ENCODE data around the gene ENTHD1.

ENTHD1 gene

DNA sequence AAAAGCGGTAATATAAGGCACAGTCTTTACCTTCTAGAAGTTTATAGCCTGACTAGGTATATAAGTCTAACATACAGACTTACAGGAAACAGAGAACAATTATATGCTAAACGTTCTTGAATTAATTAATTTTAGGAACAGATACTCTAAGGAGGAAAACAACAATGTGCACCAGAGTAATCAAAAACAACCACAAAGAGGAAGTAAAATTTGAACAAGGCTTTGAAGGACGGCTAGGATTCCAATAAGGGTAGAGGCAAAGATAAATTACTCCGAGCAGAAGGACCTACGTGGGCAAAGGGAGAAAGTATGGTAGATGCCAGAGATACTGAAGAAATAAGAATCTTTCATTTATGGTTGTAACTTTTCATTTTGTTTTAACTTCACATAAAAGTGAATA lies 54.4 kb downstream of the ENTHD1 start:
- peak; percentile 54 for DNase-seq

DNA sequence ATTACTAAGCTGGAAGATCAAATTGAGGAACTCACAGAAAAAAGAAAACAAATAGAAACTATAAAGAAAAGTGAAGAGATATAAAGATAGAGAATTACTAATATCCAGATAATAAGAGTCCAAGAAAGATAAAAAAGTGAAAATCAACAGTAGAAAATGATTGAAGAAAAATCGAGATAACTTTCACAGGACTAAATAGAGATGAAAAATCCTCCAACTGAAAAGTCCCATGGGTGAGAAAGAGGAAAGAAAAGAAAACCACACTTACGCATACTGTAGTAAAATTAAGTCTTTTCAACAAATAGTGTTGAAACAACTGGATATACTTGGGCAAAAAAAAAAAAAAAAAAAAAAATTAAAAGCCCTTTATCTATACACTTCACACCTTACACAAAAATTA lies 60.0 kb downstream of the ENTHD1 start:
- no peak for DNase-seq

GRCh38 chr22:39833093-39833492 lies 60.5 kb downstream of the ENTHD1 start:
- no peak for DNase-seq

DNA sequence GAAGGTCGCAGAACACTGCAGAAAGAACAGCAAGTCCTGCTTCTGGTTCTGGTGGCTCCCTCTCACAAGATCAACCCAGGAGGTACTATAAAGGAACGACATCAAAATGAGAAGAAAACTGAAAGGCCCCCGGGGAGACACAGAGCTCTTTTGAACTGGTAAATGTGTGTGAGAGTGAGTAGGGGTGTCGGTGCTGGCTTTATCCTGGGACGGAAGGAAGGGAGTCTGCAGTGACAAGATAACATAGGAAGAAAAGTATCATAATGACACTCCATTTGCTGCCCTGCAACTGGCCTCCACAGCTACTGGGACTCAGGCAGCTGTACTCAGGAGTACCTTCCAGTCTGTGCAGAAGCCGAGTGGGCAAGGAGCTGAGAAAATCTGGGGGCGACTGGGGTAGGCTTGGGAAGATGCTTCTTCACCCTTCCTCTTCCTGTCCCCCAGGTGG lies 60.9 kb downstream of the ENTHD1 start:
- DNase-seq = peak; percentile 90

- DNase-seq = no peak
Observed at GRCh38 chr22:39825661-39826102, 67.9 kb downstream of the ENTHD1 start.

GRCh38 chr22:39821008-39821407 lies 72.6 kb downstream of the ENTHD1 start:
- no peak for DNase-seq

- DNase-seq = no peak
Observed at GRCh38 chr22:39820256-39820655, 73.3 kb downstream of the ENTHD1 start.

GRCh38 chr22:39819429-39819828 lies 74.1 kb downstream of the ENTHD1 start:
- no peak for DNase-seq

DNA sequence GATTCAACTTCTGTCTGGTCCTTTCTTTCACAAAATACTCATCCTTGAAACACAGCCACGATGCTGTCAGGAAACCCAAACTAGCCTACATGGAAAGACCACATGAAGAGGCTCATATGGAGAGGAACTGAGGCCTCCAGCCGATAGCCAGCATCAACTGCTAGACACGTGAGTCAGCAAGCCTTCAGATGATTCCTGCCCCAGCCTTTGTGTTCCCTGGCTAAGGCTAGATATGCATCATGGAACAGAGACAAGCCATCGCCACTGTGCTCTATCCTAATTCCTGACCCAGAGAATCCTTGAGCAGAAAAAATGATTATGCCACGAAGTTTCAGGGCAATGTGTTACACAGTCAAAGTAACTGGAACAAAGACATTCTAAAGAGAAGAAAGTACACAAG lies 75.5 kb downstream of the ENTHD1 start:
- no peak for DNase-seq

DNA sequence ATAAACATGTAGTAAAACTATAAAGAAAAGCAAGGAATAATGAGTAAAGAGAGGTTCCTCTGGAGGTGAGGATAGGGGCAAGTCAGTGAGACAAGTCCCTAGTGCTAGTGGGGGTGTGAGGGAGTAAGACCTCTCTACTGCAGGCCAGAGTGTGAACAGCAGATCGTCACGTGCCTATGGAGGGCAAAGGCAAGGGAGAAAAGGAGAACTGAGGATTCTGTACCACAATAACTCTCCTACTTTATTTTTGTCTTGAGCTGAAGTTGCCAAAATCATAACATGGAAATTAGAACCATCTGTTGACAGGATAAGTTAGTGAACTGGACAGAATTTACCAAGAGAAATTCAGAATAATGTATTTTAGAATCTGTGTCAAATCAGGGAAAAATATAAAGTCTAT lies 77.6 kb downstream of the ENTHD1 start:
- no peak for DNase-seq

DNA sequence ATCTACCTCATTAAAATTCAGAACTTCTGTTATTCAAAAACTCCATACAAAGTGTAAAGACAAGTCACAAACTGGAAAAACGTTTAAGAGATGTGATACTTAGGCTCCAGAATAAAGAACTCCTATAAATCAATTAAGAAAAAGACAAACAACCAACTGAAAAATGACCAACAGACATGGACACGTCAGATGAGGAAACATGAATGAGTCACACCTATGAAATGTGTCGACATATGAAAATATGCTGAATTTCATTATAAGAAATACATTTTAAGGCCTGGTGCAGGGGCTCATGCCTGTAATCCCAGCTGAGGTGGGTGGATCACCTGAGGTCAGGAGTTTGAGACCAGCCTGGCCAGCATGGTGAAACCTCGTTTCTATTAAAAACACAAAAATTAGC lies 78.7 kb downstream of the ENTHD1 start:
- DNase-seq = no peak

DNA sequence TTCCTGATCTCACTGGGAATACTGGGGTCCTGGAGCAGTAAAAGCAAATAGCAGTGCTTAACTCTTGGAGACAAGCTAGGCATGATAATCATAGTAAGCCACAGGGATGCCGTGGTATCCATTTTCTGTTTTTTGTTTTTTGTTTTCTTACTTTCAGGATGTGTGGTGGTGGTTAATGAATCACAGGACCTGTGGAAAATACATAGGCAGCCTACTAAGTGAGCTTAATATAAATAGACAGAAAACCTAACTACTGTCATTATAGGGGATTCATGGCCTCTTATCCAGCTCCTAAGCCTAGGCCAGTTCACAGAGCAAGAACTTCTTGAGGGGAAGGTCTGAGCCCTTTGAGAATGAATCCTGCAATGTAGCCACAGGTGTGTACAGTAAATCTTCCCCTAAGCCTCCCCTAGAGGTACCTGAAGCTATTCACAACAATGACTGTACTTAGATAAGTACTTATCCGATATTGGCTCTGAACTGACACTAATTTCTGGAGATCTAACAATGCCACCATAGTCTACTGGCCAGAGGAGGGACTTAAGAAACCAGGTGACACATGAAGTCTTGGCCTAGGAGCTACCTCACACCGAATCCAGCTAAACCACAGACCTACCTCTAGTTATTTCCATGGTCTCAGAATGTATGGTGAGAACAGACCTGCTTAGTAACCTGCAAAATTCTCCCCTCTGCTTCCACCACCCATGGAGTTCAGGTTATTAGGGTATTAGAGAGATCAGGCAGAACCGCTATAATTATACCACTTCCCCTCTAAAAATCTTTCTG lies 83.6 kb downstream of the ENTHD1 start:
- DNase-seq = no peak

DNA sequence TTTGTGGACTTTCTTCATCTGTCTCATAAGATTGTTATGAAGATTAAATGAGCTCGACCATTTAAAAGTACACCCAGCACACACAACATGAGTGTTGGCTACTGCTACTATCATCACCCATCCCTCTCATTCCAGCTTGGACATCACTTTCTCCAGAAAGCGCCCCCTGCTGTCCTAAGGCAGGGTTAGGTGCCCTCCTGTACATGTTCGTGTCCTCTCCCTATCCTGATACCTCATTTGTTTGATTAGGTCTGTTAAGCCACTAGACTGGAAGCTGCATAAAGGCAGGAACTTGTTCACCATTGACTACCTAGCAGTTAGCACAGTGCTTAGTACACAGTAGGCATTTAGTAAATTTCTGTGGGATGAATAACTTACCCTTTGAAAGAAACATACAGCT lies 85.5 kb downstream of the ENTHD1 start:
- peak; percentile 55 for DNase-seq

DNA sequence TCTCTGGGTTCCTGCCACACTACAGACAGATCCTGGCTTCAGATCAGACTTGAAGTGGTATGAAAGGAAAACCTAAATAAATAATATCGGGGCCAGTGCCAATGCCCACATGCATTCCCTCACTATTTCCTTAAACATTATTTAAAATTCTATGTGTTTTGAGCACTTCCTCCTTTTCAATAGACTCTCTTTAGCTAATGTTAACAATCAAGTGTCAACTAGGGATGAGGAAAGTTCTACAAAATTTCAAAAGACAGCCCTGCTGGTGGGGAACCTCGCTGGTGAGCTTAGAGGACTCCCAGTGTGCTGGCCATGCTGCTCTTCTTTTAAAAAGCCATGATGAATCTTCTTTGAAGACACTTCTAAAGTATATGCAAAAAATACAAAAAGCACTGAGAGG lies 87.5 kb downstream of the ENTHD1 start:
- no peak for DNase-seq

DNA sequence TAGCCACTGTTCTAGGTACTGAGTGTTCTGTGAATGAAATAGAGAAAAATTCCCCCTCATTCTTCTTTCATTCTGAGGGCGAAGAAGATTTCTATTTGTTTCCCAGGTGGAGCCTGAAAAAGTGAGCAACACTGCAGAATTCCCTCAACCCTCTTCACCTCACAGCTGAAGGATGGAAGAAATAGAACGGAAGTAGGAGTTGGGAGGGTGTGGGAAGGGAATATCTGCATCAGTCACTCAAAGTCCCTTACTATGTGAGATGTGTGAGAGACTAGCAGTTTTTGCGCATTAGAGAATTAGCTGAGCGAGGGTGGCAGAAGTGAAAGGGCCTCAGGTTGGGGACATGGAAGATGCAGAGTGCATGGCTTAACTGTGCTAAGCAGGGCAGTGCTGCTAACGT lies 88.4 kb downstream of the ENTHD1 start:
- no peak for DNase-seq

DNA sequence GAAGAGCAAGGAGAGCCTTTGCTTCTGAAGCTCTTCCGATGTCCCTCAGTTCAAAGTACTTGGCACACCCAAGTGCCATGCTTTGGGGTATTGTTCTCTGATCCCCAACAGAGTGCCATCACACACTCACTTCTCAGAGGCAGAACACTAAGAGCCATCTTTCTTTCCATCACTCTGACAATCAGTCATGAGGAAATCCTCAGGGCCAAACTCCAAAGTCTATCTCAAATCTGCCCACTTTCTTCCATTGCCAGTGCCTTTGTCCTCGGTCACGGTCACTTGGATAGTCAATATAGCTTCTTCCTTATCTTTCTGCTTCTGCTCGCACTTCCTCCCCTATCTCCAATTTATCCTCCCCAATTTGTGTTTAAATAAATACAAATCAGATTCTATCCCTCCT lies 90.9 kb downstream of the ENTHD1 start:
- DNase-seq = no peak

- DNase-seq = peak; percentile 87
Observed at GRCh38 chr22:39800790-39801520, 92.6 kb downstream of the ENTHD1 start.

- DNase-seq = no peak
Observed at GRCh38 chr22:39797528-39798147, 95.9 kb downstream of the ENTHD1 start.

DNA sequence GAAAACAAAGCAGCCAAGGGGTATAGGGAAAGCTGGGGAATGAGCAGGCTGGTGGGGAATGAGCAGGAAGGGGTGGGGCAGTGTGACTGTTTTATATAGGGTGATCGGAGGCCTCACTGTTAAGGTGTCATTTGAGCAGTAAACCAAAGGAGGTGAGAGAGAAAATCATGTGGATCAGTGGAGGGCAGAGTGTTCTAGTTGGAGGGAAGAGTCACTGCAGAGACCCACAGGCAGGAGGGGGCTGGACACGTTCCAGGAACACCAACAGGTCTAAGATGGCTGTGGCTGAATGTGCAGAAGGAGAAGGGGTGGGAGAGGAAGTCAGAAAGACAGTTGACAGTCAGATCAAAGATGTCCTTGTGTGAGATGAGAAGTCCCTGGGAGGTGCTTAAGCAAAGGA lies 103.8 kb downstream of the ENTHD1 start:
- DNase-seq = no peak

- peak; percentile 33 for DNase-seq
Observed at GRCh38 chr22:39785232-39785631, 108.3 kb downstream of the ENTHD1 start.

DNA sequence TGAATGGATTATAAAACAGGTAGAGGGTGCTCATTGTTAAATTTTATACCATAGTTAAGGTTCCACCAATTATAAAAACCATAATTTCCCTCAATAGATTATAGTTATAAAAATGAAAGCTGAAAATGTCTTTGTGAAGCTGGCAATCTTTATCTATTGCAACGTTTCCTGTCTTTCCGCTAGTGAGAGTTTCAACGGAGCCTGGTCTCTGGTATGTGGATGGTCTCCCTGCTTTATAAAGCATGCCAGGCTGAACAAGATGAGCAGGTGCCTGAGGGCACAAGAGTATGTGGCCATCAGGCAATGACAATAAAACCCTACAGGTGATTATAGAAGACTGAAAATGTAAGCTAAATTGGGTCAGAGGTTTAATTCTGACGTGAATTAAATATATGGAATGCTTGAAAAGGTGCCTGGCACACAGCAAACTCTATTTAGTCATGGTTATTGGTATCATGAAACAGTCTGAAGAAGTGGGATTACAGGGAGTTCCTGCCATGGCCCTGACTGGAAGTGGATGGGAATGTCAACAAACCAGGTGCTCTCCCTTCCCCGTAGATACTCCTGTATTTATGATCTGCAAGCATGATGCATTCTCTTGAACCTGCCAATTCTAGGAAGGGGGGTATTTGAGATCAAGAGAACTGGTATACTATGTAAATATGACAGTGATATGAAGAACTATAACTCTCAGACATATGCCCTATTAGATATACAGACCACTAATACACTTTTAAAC lies 115.7 kb downstream of the ENTHD1 start:
- DNase-seq = peak; percentile 51

DNA sequence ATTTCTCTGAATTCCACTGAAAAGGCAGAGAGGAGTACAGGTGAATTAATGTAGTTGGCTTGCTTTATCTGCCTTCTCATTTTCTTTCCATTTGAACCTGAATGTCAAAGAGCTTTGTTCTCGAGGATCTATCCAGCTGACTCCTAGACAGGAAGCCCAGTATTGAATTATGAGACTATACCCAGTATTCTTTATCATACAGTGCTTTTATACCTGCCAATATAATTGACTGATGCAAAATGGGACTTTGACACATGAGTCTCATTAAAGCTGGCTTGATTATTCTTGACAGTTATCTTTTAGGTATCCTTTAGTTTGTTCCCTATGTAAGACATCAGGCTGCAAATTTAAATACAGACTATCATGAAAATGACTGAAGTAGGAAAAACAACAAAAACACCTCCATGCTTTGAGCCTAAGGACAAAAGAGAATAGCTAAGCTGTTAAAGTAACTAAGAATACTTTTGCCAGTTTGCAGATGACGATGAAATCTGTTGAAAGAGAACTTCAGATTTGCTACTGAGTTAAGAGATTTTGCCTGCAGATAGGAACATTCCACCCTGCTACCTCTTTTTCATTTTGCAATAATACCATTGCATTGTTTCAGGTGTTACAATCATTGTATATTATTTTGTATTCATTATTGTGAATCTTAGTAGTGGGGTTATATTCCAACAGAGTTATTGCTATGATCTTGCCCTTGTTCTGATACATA lies 117.1 kb downstream of the ENTHD1 start:
- peak; percentile 17 for DNase-seq

All from hematopoietic multipotent progenitor cell treated with erythropoietin and hydrocortisone succinate and interleukin-3 and kit ligand, for 6 days (in vitro differentiated cells).